SK-N-SH treated with all-trans-retinoic acid at 6 μM for 48 hours (cell line): ENCODE data around the gene OLR1.

Experiments used
- ATAC-seq: fragments of 200-7000 bp; cut with Tn5 transposase; 3 replicates; pipeline ENCODE4 v1.9.1; 2020; ENCODE audit warnings: mild to moderate bottlenecking, moderate library complexity
- ARNTL ChIP-seq: fragments of 450-650 bp; formaldehyde crosslinking; IDR thresholded peaks from 2 replicates; pipeline ENCODE4 v1.5.0; 2020; ENCODE audit warnings: low read depth, mild to moderate bottlenecking, moderate library complexity, borderline replicate concordance
- BACH2 ChIP-seq: fragments of 250-450 bp; sonication (Bioruptor Pico); IDR thresholded peaks from 2 replicates; pipeline ENCODE4 v1.9.0; 2021; ENCODE audit warnings: mild to moderate bottlenecking, borderline replicate concordance
- CREB5 ChIP-seq: fragments of 250-450 bp; sonication (Bioruptor Pico); IDR thresholded peaks from 2 replicates; pipeline ENCODE4 v1.5.1; 2020; ENCODE audit warnings: low read depth, mild to moderate bottlenecking, moderate library complexity
- CSDC2 ChIP-seq: fragments of 250-450 bp; sonication (Bioruptor Pico); IDR thresholded peaks from 2 replicates; pipeline ENCODE4 v1.5.0; 2020; ENCODE audit warnings: mild to moderate bottlenecking, moderate library complexity
- CSRNP3 ChIP-seq: fragments of 250-450 bp; sonication (Bioruptor Pico); IDR thresholded peaks from 2 replicates; pipeline ENCODE4 v1.5.1; 2021; ENCODE audit warnings: mild to moderate bottlenecking, moderate library complexity
- ESRRG ChIP-seq: fragments of 250-450 bp; sonication (Bioruptor Pico); IDR thresholded peaks from 2 replicates; pipeline ENCODE4 v1.6.1; 2021; ENCODE audit warnings: mild to moderate bottlenecking
- GLIS3 ChIP-seq: fragments of 250-450 bp; sonication (Bioruptor Pico); IDR thresholded peaks from 2 replicates; pipeline ENCODE4 v1.5.0; 2020; ENCODE audit warnings: mild to moderate bottlenecking, moderate library complexity
- ISL1 ChIP-seq: fragments of 250-450 bp; sonication (Bioruptor Pico); IDR thresholded peaks from 2 replicates; pipeline ENCODE4 v2.1.2; 2022; ENCODE audit warnings: mild to moderate bottlenecking, moderate library complexity
- OSR1 ChIP-seq: fragments of 250-450 bp; sonication (Bioruptor Pico); IDR thresholded peaks from 2 replicates; pipeline ENCODE4 v1.8.0; 2022; ENCODE audit warnings: moderate library complexity, mild to moderate bottlenecking, inconsistent platforms
- PATZ1 ChIP-seq: fragments of 250-450 bp; sonication (Bioruptor Pico); IDR thresholded peaks from 2 replicates; pipeline ENCODE4 v1.8.0; 2020; ENCODE audit warnings: mild to moderate bottlenecking, moderate library complexity, borderline replicate concordance
- POU6F1 ChIP-seq: fragments of 250-450 bp; sonication (Bioruptor Pico); IDR thresholded peaks from 2 replicates; pipeline ENCODE4 v1.8.0; 2021; ENCODE audit warnings: low read depth, mild to moderate bottlenecking, moderate library complexity, borderline replicate concordance
- RARB ChIP-seq: fragments of 250-450 bp; sonication (Bioruptor Pico); IDR thresholded peaks from 2 replicates; pipeline ENCODE4 v1.8.0; 2021; ENCODE audit warnings: mild to moderate bottlenecking, moderate library complexity
- SNAI2 ChIP-seq: fragments of 250-450 bp; sonication (Bioruptor Pico); IDR thresholded peaks from 2 replicates; pipeline ENCODE4 v1.5.0; 2020; ENCODE audit warnings: mild to moderate bottlenecking, moderate library complexity
- TCF4 ChIP-seq: fragments of 250-450 bp; sonication (Bioruptor Pico); IDR thresholded peaks from 2 replicates; pipeline ENCODE4 v1.8.0; 2021; ENCODE audit warnings: mild to moderate bottlenecking, moderate library complexity, borderline replicate concordance
- TOX ChIP-seq: fragments of 250-450 bp; sonication (Bioruptor Pico); IDR thresholded peaks from 2 replicates; pipeline ENCODE4 v1.8.0; 2021; ENCODE audit warnings: mild to moderate bottlenecking, moderate library complexity, borderline replicate concordance
- TSHZ2 ChIP-seq: fragments of 250-450 bp; sonication (Bioruptor Pico); IDR thresholded peaks from 2 replicates; pipeline ENCODE4 v1.5.0; 2020; ENCODE audit warnings: mild to moderate bottlenecking, moderate library complexity
- ZC3H10 ChIP-seq: fragments of 250-450 bp; sonication (Bioruptor Pico); IDR thresholded peaks from 2 replicates; pipeline ENCODE4 v1.5.1; 2021; ENCODE audit warnings: mild to moderate bottlenecking, moderate library complexity
- ZFP3 ChIP-seq: fragments of 250-450 bp; sonication (Bioruptor Pico); IDR thresholded peaks from 2 replicates; pipeline ENCODE4 v1.5.0; 2020; ENCODE audit warnings: mild to moderate bottlenecking, moderate library complexity
- ZNF565 ChIP-seq: fragments of 450-650 bp; formaldehyde crosslinking; conservative IDR thresholded peaks from 2 replicates; pipeline ENCODE4 v1.5.0; 2020; ENCODE audit warnings: low read depth, mild to moderate bottlenecking, moderate library complexity
- ZNF70 ChIP-seq: fragments of 450-650 bp; formaldehyde crosslinking; IDR thresholded peaks from 2 replicates; pipeline ENCODE4 v1.5.0; 2020; ENCODE audit warnings: mild to moderate bottlenecking, moderate library complexity

OLR1 gene

GRCh38 chr12:10159280-10159679 is 12.7 kb downstream of the OLR1 start (continued):
- no peak for TF ChIP-seq ARNTL (CRISPR knock-in tag)
- TF ChIP-seq ZNF565 (CRISPR knock-in tag) = no peak
- no peak for TF ChIP-seq SNAI2
- TF ChIP-seq RARB (CRISPR knock-in tag) = no peak
- TF ChIP-seq OSR1 (CRISPR knock-in tag) = no peak
- no peak for TF ChIP-seq PATZ1 (CRISPR knock-in tag)
- no peak for TF ChIP-seq POU6F1 (CRISPR knock-in tag)
- TF ChIP-seq ZFP3 (CRISPR knock-in tag) = no peak
- TF ChIP-seq ZC3H10 (CRISPR knock-in tag) = no peak
- TF ChIP-seq, all 23 proteins: peak for 0

- ATAC-seq = no peak
Measured at GRCh38 chr12:10158406-10158805, 13.5 kb downstream of the OLR1 start.

GRCh38 chr12:10155966-10156365 is 16.0 kb downstream of the OLR1 start:
- no peak for ATAC-seq
- no peak for TF ChIP-seq CSRNP3 (CRISPR knock-in tag)
- TF ChIP-seq PATZ1 (CRISPR knock-in tag) = no peak
- no peak for TF ChIP-seq TSHZ2
- TF ChIP-seq ISL1 (CRISPR knock-in tag) = no peak
- no peak for TF ChIP-seq TCF4 (CRISPR knock-in tag)
- no peak for TF ChIP-seq CSDC2 (CRISPR knock-in tag)
- TF ChIP-seq ESRRG (CRISPR knock-in tag) = no peak
- no peak for TF ChIP-seq GLIS3 (CRISPR knock-in tag)
- no peak for TF ChIP-seq ZC3H10 (CRISPR knock-in tag)
- TF ChIP-seq TOX (CRISPR knock-in tag) = no peak
- TF ChIP-seq ZNF70 (CRISPR knock-in tag) = no peak
- TF ChIP-seq CREB5 (CRISPR knock-in tag) = no peak
- TF ChIP-seq RARB (CRISPR knock-in tag) = no peak
- no peak for TF ChIP-seq SNAI2

More at GRCh38 chr12:10158406-10158805, 13.5 kb downstream of the OLR1 start:
- TF ChIP-seq ZNF565 (CRISPR knock-in tag) (no peak), CSRNP3 (CRISPR knock-in tag) (no peak), POU6F1 (CRISPR knock-in tag) (no peak), BACH2 (CRISPR knock-in tag) (no peak)
